WTC11 (cell line): ENCODE measurements around the gene GNAZ. TPM values are rescaled to one million over a fixed set of nuclear protein-coding genes. Genes with fewer than 3 reads are reported as not detected.

ENCODE experiments used
- ATAC-seq: fragments of 200-7000 bp; cut with Tn5 transposase; 2 replicates; pipeline ENCODE4 v1.10.0; 2021; ENCODE audit warnings: mild to moderate bottlenecking, moderate library complexity
- CTCF ChIA-PET: fragments of 300-600 bp; sonication (Branson Sonifier 250); formaldehyde crosslinking; loops from one replicate; lab custom pipeline; 2021; ENCODE audit warnings: antibody characterized with exemption; lab: Charles Lee
- POLR2A ChIA-PET: fragments of 350-600 bp; sonication (Branson Sonifier 250); formaldehyde crosslinking; loops from one replicate; lab custom pipeline; 2021; ENCODE audit warnings: antibody characterized with exemption; lab: Charles Lee
- DNase-seq: peaks from one replicate; pipeline ENCODE4 v3.0.0; 2021; ENCODE audit warnings: low spot score
- H3K27ac Mint-ChIP-seq: 2 replicates; pipeline ENCODE4 v1.8.0; 2021; ENCODE audit warnings: mixed read lengths
- H3K27me3 Mint-ChIP-seq: 2 replicates; pipeline ENCODE4 v1.8.0; 2021; ENCODE audit warnings: low read depth, mild to moderate bottlenecking, moderate library complexity, mixed read lengths
- H3K36me3 Mint-ChIP-seq: 2 replicates; pipeline ENCODE4 v1.8.0; 2021; ENCODE audit warnings: mixed read lengths
- H3K4me1 Mint-ChIP-seq: 2 replicates; pipeline ENCODE4 v1.8.0; 2022; ENCODE audit warnings: mixed read lengths
- H3K4me3 Mint-ChIP-seq: 2 replicates; pipeline ENCODE4 v1.8.0; 2021; ENCODE audit warnings: mild to moderate bottlenecking, moderate library complexity, mixed read lengths
- H3K9me3 Mint-ChIP-seq: 2 replicates; pipeline ENCODE4 v1.8.0; 2021; ENCODE audit warnings: mixed read lengths
- CREB1 ChIP-seq: sonication (generic); formaldehyde crosslinking; IDR thresholded peaks from 2 replicates; pipeline ENCODE4 v1.8.0; 2023; ENCODE audit warnings: mild to moderate bottlenecking, missing genetic modification reagents
- GABPB1 ChIP-seq: sonication (generic); formaldehyde crosslinking; IDR thresholded peaks from 2 replicates; pipeline ENCODE4 v1.8.1; 2023; ENCODE audit warnings: mild to moderate bottlenecking, missing genetic modification reagents
- HMGA2 ChIP-seq: fragments of 250-450 bp; sonication (Bioruptor Pico); IDR thresholded peaks from 2 replicates; pipeline ENCODE4 v1.4.0; 2021; ENCODE audit warnings: mild to moderate bottlenecking, moderate library complexity
- HMGXB4 ChIP-seq: sonication (generic); formaldehyde crosslinking; IDR thresholded peaks from 2 replicates; pipeline ENCODE4 v1.8.1; 2023; ENCODE audit warnings: mild to moderate bottlenecking, moderate library complexity, missing genetic modification reagents
- KAT7 ChIP-seq: sonication (generic); formaldehyde crosslinking; IDR thresholded peaks from 2 replicates; pipeline ENCODE4 v1.8.1; 2023; ENCODE audit warnings: missing genetic modification reagents, mild to moderate bottlenecking, borderline replicate concordance
- NR2C2 ChIP-seq: sonication (generic); formaldehyde crosslinking; IDR thresholded peaks from 2 replicates; pipeline ENCODE4 v1.8.0; 2022; ENCODE audit warnings: mild to moderate bottlenecking, missing genetic modification reagents
- RORB ChIP-seq: fragments of 250-450 bp; sonication (Bioruptor Pico); IDR thresholded peaks from 2 replicates; pipeline ENCODE4 v1.9.0; 2021; ENCODE audit warnings: mild to moderate bottlenecking
- SMAD3 ChIP-seq: sonication (generic); formaldehyde crosslinking; IDR thresholded peaks from 2 replicates; pipeline ENCODE4 v1.8.0; 2022; ENCODE audit warnings: missing genetic modification reagents, mild to moderate bottlenecking, borderline replicate concordance
- ZNF219 ChIP-seq: sonication (generic); formaldehyde crosslinking; IDR thresholded peaks from 2 replicates; pipeline ENCODE4 v1.8.0; 2023; ENCODE audit warnings: missing genetic modification reagents, mild to moderate bottlenecking, borderline replicate concordance
- ZNF425 ChIP-seq: fragments of 250-450 bp; sonication (Bioruptor Pico); conservative IDR thresholded peaks from 2 replicates; pipeline ENCODE4 v1.9.0; 2021; ENCODE audit warnings: mild to moderate bottlenecking
- total RNA-seq: library from RNA; stranded (reverse); gene quantifications from 3 replicates; pipeline ENCODE4 v1.2.3, GENCODE V29; 2021
- TF ChIP-seq, protein P1 (sequence below): sonication (generic); formaldehyde crosslinking; IDR thresholded peaks from 2 replicates; pipeline ENCODE4 v1.8.1; 2022; ENCODE audit warnings: low read depth, missing genetic modification reagents, borderline replicate concordance
- TF ChIP-seq, protein P2 (sequence below): sonication (generic); formaldehyde crosslinking; IDR thresholded peaks from 2 replicates; pipeline ENCODE4 v1.8.0; 2022; ENCODE audit warnings: mild to moderate bottlenecking, missing genetic modification reagents
- TF ChIP-seq, protein P3 (sequence below): sonication (generic); formaldehyde crosslinking; conservative IDR thresholded peaks from 2 replicates; pipeline ENCODE4 v1.8.1; 2022; ENCODE audit warnings: mild to moderate bottlenecking, missing genetic modification reagents
- TF ChIP-seq, protein P4 (sequence below): fragments of 250-450 bp; sonication (Bioruptor Pico); IDR thresholded peaks from 2 replicates; pipeline ENCODE4 v1.9.0; 2021; ENCODE audit warnings: mild to moderate bottlenecking, borderline replicate concordance
- TF ChIP-seq, protein P5 (sequence below): sonication (generic); formaldehyde crosslinking; IDR thresholded peaks from 2 replicates; pipeline ENCODE4 v1.8.0; 2022; ENCODE audit warnings: mild to moderate bottlenecking, missing genetic modification reagents

GNAZ gene
- total RNA-seq, 1 experiment from 2014 or later, result 9.9 TPM

DNA sequence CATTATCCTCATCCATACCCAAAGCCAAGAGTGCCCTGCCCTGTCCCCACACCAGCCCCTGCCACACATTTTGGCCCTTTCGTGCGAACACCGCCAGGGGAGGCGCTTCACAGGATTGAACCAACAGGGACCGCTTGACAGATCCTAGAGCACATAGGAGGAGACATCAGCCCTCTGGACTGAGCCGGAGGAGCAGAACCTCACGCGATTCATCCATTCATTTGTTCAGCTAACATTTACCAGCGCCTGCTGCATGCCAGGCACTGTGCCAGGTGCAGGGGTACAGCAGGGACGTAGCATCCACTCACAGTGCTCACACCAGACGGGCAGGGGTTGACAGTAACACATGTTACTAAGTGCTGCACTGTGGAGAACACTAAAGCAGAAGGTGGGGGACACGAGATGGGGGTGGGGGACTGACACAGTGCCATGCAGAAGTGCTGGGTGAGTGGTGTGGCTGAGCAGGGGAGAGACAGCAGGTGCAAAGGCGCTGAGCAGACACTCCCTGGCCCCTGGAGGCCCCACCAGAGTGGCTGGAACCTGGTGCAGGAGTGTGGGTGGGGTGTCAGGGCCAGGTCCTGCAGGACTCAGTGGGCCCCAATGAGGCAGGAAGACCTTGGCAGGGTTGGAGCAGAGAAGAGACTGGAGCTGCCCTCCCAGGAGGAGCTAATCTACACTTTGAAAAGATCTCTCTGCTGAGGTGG lies 3.4 kb downstream of the GNAZ start:
- TF ChIP-seq GABPB1 (CRISPR knock-in tag), result no peak
- TF ChIP-seq, protein P1, sequence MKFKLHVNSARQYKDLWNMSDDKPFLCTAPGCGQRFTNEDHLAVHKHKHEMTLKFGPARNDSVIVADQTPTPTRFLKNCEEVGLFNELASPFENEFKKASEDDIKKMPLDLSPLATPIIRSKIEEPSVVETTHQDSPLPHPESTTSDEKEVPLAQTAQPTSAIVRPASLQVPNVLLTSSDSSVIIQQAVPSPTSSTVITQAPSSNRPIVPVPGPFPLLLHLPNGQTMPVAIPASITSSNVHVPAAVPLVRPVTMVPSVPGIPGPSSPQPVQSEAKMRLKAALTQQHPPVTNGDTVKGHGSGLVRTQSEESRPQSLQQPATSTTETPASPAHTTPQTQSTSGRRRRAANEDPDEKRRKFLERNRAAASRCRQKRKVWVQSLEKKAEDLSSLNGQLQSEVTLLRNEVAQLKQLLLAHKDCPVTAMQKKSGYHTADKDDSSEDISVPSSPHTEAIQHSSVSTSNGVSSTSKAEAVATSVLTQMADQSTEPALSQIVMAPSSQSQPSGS, result no peak
- no peak for TF ChIP-seq SMAD3 (CRISPR knock-in tag)
- TF ChIP-seq, protein P2, sequence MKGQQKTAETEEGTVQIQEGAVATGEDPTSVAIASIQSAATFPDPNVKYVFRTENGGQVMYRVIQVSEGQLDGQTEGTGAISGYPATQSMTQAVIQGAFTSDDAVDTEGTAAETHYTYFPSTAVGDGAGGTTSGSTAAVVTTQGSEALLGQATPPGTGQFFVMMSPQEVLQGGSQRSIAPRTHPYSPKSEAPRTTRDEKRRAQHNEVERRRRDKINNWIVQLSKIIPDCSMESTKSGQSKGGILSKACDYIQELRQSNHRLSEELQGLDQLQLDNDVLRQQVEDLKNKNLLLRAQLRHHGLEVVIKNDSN (CRISPR knock-in tag), result no peak
- TF ChIP-seq NR2C2 (CRISPR knock-in tag), result no peak
- no peak for TF ChIP-seq KAT7 (CRISPR knock-in tag)
- TF ChIP-seq, all 79 proteins: peak for 0
- Mint-ChIP-seq H3K27ac (no peak overlapping the region), H3K9me3 (no peaks in the 10 kb centered on the region), H3K4me1 (peaks cover 17% of the 10 kb centered on the region), H3K4me3 (no peak overlapping the region), H3K36me3 (no peaks in the 10 kb centered on the region), H3K27me3 (peaks cover 36% of the 10 kb centered on the region)
- no peak for DNase-seq
- ChIA-PET CTCF (interaction anchor here (1.2 kb wide), 2 partner anchors 114 to 131 kb away, joined by 3 to 4 read pairs; no protein-coding TSS in a partner anchor), POLR2A (no interaction called here)
- no peak for ATAC-seq

DNA sequence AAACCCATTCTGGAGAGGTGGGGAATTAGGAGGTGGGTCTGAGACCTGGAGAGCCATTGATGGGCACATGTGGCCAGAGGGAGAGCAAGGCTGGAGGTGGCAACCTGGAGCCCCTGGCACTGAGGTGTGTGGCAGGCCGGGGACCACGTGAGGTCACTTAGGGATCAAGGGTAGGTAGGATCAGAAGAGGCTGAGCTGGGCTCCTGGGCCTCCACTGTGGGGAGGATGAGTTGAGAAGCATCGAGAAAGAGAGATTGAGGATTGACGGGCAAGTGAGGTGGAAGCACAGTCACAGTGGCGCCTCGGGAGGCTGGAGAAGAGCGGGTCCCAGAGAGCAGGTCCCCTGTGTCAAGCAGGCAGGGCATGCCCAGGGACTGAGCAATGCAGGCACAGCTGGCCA lies 4.1 kb downstream of the GNAZ start:
- Mint-ChIP-seq H3K36me3 (no peaks in the 10 kb centered on the region), H3K4me1 (peaks cover 17% of the 10 kb centered on the region), H3K27me3 (peaks cover 28% of the 10 kb centered on the region), H3K27ac (no peak overlapping the region), H3K4me3 (no peak overlapping the region), H3K9me3 (no peaks in the 10 kb centered on the region)
- CTCF ChIA-PET, result interaction anchor here (1.2 kb wide), 2 partner anchors 115 to 132 kb away, joined by 3 to 4 read pairs; no protein-coding TSS in a partner anchor
- ATAC-seq, result no peak
- POLR2A ChIA-PET, result no interaction called here
- no peak for DNase-seq
- TF ChIP-seq, protein P3, sequence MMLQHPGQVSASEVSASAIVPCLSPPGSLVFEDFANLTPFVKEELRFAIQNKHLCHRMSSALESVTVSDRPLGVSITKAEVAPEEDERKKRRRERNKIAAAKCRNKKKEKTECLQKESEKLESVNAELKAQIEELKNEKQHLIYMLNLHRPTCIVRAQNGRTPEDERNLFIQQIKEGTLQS, result no peak
- TF ChIP-seq HMGA2, result no peak
- no peak for TF ChIP-seq HMGXB4

DNA sequence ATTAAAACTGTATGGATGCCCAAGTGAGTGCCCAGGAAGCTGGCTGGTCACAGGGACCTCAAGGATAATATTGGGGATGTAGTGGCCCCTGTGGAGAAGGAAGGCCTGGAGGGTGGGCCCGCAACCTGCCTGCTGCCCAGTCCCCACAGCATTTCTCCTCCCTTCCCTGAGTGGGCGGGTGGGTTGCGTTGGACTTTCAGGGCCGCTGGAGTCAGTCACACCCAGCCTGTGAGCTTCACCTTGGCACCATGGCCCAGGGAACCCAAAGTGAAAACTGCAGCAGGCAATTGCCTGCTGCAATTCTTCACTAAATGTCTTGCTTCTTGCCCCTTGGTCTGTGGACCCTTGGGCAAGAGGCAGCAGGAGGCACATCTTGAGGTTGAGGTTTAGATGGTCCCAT lies 4.7 kb downstream of the GNAZ start:
- ATAC-seq (no peak), DNase-seq (no peak)
- no peak overlapping the region for H3K27ac Mint-ChIP-seq
- H3K9me3 Mint-ChIP-seq, result no peaks in the 10 kb centered on the region
- H3K27me3 Mint-ChIP-seq, result peaks cover 24% of the 10 kb centered on the region
- H3K4me1 Mint-ChIP-seq, result peaks cover 17% of the 10 kb centered on the region
- no peaks in the 10 kb centered on the region for H3K36me3 Mint-ChIP-seq
- TF ChIP-seq ZNF425 (CRISPR knock-in tag) (no peak), ZNF219 (no peak), CREB1 (CRISPR knock-in tag) (no peak), RORB (no peak)
- TF ChIP-seq, protein P1, result no peak
- TF ChIP-seq, protein P4, sequence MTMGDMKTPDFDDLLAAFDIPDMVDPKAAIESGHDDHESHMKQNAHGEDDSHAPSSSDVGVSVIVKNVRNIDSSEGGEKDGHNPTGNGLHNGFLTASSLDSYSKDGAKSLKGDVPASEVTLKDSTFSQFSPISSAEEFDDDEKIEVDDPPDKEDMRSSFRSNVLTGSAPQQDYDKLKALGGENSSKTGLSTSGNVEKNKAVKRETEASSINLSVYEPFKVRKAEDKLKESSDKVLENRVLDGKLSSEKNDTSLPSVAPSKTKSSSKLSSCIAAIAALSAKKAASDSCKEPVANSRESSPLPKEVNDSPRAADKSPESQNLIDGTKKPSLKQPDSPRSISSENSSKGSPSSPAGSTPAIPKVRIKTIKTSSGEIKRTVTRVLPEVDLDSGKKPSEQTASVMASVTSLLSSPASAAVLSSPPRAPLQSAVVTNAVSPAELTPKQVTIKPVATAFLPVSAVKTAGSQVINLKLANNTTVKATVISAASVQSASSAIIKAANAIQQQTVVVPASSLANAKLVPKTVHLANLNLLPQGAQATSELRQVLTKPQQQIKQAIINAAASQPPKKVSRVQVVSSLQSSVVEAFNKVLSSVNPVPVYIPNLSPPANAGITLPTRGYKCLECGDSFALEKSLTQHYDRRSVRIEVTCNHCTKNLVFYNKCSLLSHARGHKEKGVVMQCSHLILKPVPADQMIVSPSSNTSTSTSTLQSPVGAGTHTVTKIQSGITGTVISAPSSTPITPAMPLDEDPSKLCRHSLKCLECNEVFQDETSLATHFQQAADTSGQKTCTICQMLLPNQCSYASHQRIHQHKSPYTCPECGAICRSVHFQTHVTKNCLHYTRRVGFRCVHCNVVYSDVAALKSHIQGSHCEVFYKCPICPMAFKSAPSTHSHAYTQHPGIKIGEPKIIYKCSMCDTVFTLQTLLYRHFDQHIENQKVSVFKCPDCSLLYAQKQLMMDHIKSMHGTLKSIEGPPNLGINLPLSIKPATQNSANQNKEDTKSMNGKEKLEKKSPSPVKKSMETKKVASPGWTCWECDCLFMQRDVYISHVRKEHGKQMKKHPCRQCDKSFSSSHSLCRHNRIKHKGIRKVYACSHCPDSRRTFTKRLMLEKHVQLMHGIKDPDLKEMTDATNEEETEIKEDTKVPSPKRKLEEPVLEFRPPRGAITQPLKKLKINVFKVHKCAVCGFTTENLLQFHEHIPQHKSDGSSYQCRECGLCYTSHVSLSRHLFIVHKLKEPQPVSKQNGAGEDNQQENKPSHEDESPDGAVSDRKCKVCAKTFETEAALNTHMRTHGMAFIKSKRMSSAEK (CRISPR knock-in tag), result no peak
- TF ChIP-seq, protein P5, sequence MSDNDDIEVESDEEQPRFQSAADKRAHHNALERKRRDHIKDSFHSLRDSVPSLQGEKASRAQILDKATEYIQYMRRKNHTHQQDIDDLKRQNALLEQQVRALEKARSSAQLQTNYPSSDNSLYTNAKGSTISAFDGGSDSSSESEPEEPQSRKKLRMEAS (CRISPR knock-in tag), result no peak
- CTCF ChIA-PET, result interaction anchor here (1.2 kb wide), 1 partner anchor 115 kb away, joined by 4 read pairs; no protein-coding TSS in a partner anchor
- H3K4me3 Mint-ChIP-seq, result no peak overlapping the region
- POLR2A ChIA-PET, result no interaction called here
